WTC11 (cell line): ENCODE results near the gene ITGA1. TPM values are rescaled to one million over a fixed set of nuclear protein-coding genes. Genes with fewer than 3 reads are reported as not detected.

ENCODE experiments used
- ATAC-seq: fragments of 200-7000 bp; cut with Tn5 transposase; 2 replicates; pipeline ENCODE4 v1.10.0; 2021; ENCODE audit warnings: mild to moderate bottlenecking, moderate library complexity
- CTCF ChIA-PET: fragments of 300-600 bp; sonication (Branson Sonifier 250); formaldehyde crosslinking; loops from one replicate; lab custom pipeline; 2021; ENCODE audit warnings: antibody characterized with exemption; lab: Charles Lee
- POLR2A ChIA-PET: fragments of 350-600 bp; sonication (Branson Sonifier 250); formaldehyde crosslinking; loops from one replicate; lab custom pipeline; 2021; ENCODE audit warnings: antibody characterized with exemption; lab: Charles Lee
- DNase-seq: peaks from one replicate; pipeline ENCODE4 v3.0.0; 2021; ENCODE audit warnings: low spot score
- H3K27ac Mint-ChIP-seq: 2 replicates; pipeline ENCODE4 v1.8.0; 2021; ENCODE audit warnings: mixed read lengths
- H3K27me3 Mint-ChIP-seq: 2 replicates; pipeline ENCODE4 v1.8.0; 2021; ENCODE audit warnings: low read depth, mild to moderate bottlenecking, moderate library complexity, mixed read lengths
- H3K36me3 Mint-ChIP-seq: 2 replicates; pipeline ENCODE4 v1.8.0; 2021; ENCODE audit warnings: mixed read lengths
- H3K4me1 Mint-ChIP-seq: 2 replicates; pipeline ENCODE4 v1.8.0; 2022; ENCODE audit warnings: mixed read lengths
- H3K4me3 Mint-ChIP-seq: 2 replicates; pipeline ENCODE4 v1.8.0; 2021; ENCODE audit warnings: mild to moderate bottlenecking, moderate library complexity, mixed read lengths
- H3K9me3 Mint-ChIP-seq: 2 replicates; pipeline ENCODE4 v1.8.0; 2021; ENCODE audit warnings: mixed read lengths
- ATF3 ChIP-seq: sonication (generic); formaldehyde crosslinking; conservative IDR thresholded peaks from 2 replicates; pipeline ENCODE4 v1.8.1; 2022; ENCODE audit warnings: mild to moderate bottlenecking, missing genetic modification reagents
- CBFB ChIP-seq: sonication (generic); formaldehyde crosslinking; IDR thresholded peaks from 2 replicates; pipeline ENCODE4 v1.8.1; 2022; ENCODE audit warnings: mild to moderate bottlenecking, low read depth, missing genetic modification reagents
- CREB1 ChIP-seq: sonication (generic); formaldehyde crosslinking; IDR thresholded peaks from 2 replicates; pipeline ENCODE4 v1.8.0; 2023; ENCODE audit warnings: mild to moderate bottlenecking, missing genetic modification reagents
- CREM ChIP-seq: sonication (generic); formaldehyde crosslinking; IDR thresholded peaks from 2 replicates; pipeline ENCODE4 v1.8.1; 2022; ENCODE audit warnings: mild to moderate bottlenecking, missing genetic modification reagents, moderate library complexity
- EMX1 ChIP-seq: fragments of 250-450 bp; sonication (Bioruptor Pico); IDR thresholded peaks from 2 replicates; pipeline ENCODE4 v1.8.0; 2021; ENCODE audit warnings: mild to moderate bottlenecking
- HMGXB4 ChIP-seq: sonication (generic); formaldehyde crosslinking; IDR thresholded peaks from 2 replicates; pipeline ENCODE4 v1.8.1; 2023; ENCODE audit warnings: mild to moderate bottlenecking, moderate library complexity, missing genetic modification reagents
- MYBL2 ChIP-seq: sonication (generic); formaldehyde crosslinking; IDR thresholded peaks from 2 replicates; pipeline ENCODE4 v1.8.1; 2023; ENCODE audit warnings: mild to moderate bottlenecking, moderate library complexity, missing genetic modification reagents
- NFATC4 ChIP-seq: fragments of 250-450 bp; sonication (Bioruptor Pico); IDR thresholded peaks from 2 replicates; pipeline ENCODE4 v1.9.0; 2021; ENCODE audit warnings: mild to moderate bottlenecking
- NR2C2 ChIP-seq: sonication (generic); formaldehyde crosslinking; IDR thresholded peaks from 2 replicates; pipeline ENCODE4 v1.8.0; 2022; ENCODE audit warnings: mild to moderate bottlenecking, missing genetic modification reagents
- RORB ChIP-seq: fragments of 250-450 bp; sonication (Bioruptor Pico); IDR thresholded peaks from 2 replicates; pipeline ENCODE4 v1.9.0; 2021; ENCODE audit warnings: mild to moderate bottlenecking
- SOX15 ChIP-seq: fragments of 250-450 bp; sonication (Bioruptor Pico); IDR thresholded peaks from 2 replicates; pipeline ENCODE4 v1.9.0; 2021; ENCODE audit warnings: mild to moderate bottlenecking
- SP1 ChIP-seq: sonication (generic); formaldehyde crosslinking; conservative IDR thresholded peaks from 2 replicates; pipeline ENCODE4 v1.8.1; 2022; ENCODE audit warnings: missing genetic modification reagents
- ZNF138 ChIP-seq: sonication (generic); formaldehyde crosslinking; conservative IDR thresholded peaks from 2 replicates; pipeline ENCODE4 v1.8.1; 2022; ENCODE audit warnings: mild to moderate bottlenecking, moderate library complexity, missing genetic modification reagents
- ZNF317 ChIP-seq: sonication (generic); formaldehyde crosslinking; IDR thresholded peaks from 2 replicates; pipeline ENCODE4 v1.8.1; 2023; ENCODE audit warnings: low read depth, mild to moderate bottlenecking, moderate library complexity, missing genetic modification reagents, borderline replicate concordance
- ZNF512 ChIP-seq: sonication (generic); formaldehyde crosslinking; IDR thresholded peaks from 2 replicates; pipeline ENCODE4 v1.8.1; 2022; ENCODE audit warnings: missing genetic modification reagents, borderline replicate concordance
- total RNA-seq: library from RNA; stranded (reverse); gene quantifications from 3 replicates; pipeline ENCODE4 v1.2.3, GENCODE V29; 2021
- TF ChIP-seq, protein P1 (sequence below): fragments of 200-600 bp; IDR thresholded peaks from 2 replicates; pipeline ENCODE4 v1.8.0; 2022; ENCODE audit warnings: antibody characterized with exemption

The ITGA1 gene
- total RNA-seq, 1 experiment from 2014 or later = 6.5 TPM

DNA sequence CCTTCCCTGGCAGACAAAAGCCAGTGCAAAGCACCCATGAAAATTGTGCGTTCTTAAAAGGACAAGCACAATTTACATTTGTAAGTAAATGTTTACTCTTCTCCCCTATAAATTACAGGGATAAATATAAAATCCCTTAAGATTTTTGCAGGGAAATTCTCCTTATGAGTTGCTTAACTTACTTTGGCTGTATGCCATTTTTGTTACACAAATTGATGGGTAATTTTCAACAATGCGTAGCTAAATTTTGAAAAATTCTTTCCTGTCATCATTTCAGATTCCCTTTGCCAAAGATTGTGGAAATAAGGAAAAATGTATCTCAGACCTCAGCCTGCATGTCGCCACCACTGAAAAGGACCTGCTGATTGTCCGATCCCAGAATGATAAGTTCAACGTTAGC is 137.3 kb downstream of the ITGA1 start:
- Mint-ChIP-seq H3K36me3 (no peaks in the 10 kb centered on the region), H3K27ac (no peak overlapping the region)
- CTCF ChIA-PET = no interaction called here

DNA sequence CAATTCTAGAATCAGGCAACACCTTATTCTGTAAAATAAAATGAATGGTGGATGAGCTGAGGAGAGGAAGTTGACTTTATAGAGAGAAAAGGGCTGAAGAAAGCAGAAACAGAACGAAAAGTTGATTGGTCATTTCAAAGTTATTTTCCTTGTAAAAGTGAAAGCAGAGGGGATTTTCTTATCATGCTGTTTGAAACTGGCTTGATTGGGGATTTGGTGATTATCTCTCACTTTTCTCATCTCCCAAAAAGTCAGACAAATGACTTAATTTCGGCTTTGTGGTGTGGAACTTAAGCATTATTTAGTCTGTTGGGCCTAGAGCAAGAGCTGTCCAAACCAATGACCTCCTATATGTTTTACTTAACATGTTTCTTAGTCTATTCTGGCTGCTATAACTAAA is 141.0 kb downstream of the ITGA1 start:
- no peak for ATAC-seq
- TF ChIP-seq CREB1 (CRISPR knock-in tag) = no peak
- TF ChIP-seq EMX1 (CRISPR knock-in tag) = no peak
- no peak for TF ChIP-seq ZNF138 (CRISPR knock-in tag)
- no peak for TF ChIP-seq NR2C2 (CRISPR knock-in tag)
- no peak for TF ChIP-seq CBFB
- TF ChIP-seq HMGXB4 = no peak
- H3K27ac Mint-ChIP-seq = no peak overlapping the region
- no peak for DNase-seq
- H3K36me3 Mint-ChIP-seq = no peaks in the 10 kb centered on the region
- H3K9me3 Mint-ChIP-seq = no peaks in the 10 kb centered on the region
- H3K27me3 Mint-ChIP-seq = no peaks in the 10 kb centered on the region; the same call in 1 of the 2 replicates
- POLR2A ChIA-PET = no interaction called here
- H3K4me1 Mint-ChIP-seq = no peaks in the 10 kb centered on the region
- no peak overlapping the region for H3K4me3 Mint-ChIP-seq
- CTCF ChIA-PET = interaction anchor here (1.5 kb wide), 1 partner anchor 107 kb away, joined by 3 read pairs; no protein-coding TSS in a partner anchor

More for the DNA sequence above, 137.3 kb downstream of the ITGA1 start:
- no peak for DNase-seq
- ATAC-seq = no peak
- no peak overlapping the region for H3K4me3 Mint-ChIP-seq
- TF ChIP-seq, protein P1, sequence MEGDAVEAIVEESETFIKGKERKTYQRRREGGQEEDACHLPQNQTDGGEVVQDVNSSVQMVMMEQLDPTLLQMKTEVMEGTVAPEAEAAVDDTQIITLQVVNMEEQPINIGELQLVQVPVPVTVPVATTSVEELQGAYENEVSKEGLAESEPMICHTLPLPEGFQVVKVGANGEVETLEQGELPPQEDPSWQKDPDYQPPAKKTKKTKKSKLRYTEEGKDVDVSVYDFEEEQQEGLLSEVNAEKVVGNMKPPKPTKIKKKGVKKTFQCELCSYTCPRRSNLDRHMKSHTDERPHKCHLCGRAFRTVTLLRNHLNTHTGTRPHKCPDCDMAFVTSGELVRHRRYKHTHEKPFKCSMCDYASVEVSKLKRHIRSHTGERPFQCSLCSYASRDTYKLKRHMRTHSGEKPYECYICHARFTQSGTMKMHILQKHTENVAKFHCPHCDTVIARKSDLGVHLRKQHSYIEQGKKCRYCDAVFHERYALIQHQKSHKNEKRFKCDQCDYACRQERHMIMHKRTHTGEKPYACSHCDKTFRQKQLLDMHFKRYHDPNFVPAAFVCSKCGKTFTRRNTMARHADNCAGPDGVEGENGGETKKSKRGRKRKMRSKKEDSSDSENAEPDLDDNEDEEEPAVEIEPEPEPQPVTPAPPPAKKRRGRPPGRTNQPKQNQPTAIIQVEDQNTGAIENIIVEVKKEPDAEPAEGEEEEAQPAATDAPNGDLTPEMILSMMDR = no peak
- TF ChIP-seq, all 79 proteins: peak for 0
- no peaks in the 10 kb centered on the region for H3K9me3 Mint-ChIP-seq
- H3K27me3 Mint-ChIP-seq = no peaks in the 10 kb centered on the region; the same call in 1 of the 2 replicates
- peaks cover 6% of the 10 kb centered on the region for H3K4me1 Mint-ChIP-seq
- POLR2A ChIA-PET = no interaction called here

GRCh38 chr5:52938226-52938625 is 150.5 kb downstream of the ITGA1 start:
- Mint-ChIP-seq H3K4me3 (no peak overlapping the region), H3K27ac (no peak overlapping the region), H3K27me3 (no peaks in the 10 kb centered on the region), H3K9me3 (0 out of 2 replicates have a peak, but pooled peaks cover 3% of the 10 kb centered on the region), H3K36me3 (no peaks in the 10 kb centered on the region), H3K4me1 (no peaks in the 10 kb centered on the region)
- POLR2A ChIA-PET = no interaction called here
- DNase-seq (no peak), ATAC-seq (no peak)
- CTCF ChIA-PET = interaction anchor here (1.0 to 1.1 kb wide), 2 partner anchors 98 to 107 kb away, joined by 3 to 4 read pairs; no protein-coding TSS in a partner anchor
- TF ChIP-seq RORB (CRISPR knock-in tag) (no peak), NFATC4 (no peak), ZNF317 (CRISPR knock-in tag) (no peak), ZNF512 (CRISPR knock-in tag) (no peak), SOX15 (CRISPR knock-in tag) (no peak), CREM (CRISPR knock-in tag) (no peak), MYBL2 (CRISPR knock-in tag) (no peak), ATF3 (CRISPR knock-in tag) (no peak), SP1 (CRISPR knock-in tag) (no peak)
